ENCODE results near the gene STYK1.

Gene STYK1

DNA sequence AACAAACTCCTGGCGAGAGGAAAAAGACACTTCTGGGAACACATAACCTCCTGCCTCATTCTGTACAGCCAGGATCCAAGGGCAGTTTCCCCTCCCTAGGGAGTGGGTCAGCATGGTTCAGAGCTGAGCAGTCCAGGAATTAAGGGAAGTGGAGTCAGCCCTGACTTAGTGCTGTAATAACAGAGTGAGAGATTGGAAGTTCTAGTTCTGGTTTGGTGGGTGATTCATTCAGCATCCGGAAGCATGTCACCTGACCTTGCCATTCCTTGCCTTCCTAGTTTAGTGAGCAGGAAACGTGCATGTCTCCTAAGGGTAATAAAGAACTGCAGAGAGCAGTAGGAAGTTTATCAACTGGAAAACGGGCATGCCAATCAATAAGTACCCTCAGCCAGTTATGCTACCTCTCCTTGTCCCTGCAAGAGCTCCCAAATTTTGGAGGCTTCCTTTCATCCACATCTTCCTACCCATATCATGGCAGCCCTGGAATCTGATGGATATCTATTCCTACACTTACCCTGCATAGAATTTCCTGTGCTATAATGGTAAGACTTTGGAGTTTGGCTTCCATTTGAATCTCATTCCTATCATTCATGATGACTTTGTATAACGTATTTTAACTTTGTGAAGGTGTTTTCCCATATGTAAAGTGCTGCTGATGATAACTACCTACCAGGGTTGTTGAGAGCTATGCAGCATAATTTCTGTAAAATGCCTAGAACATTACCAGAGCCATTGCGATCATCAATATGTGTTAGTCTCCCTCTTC lies 31.9 kb downstream of the STYK1 start:
- H3K27ac ChIP-seq (ENCODE audit: low read length), result no peak overlapping the region
- H3K27me3 ChIP-seq (ENCODE audit: insufficient read depth, low read length), result no peaks in the 10 kb centered on the region

GRCh38 chr12:10638728-10639127 lies 35.1 kb downstream of the STYK1 start:
- Histone ChIP-seq H3K27me3 (ENCODE audit: insufficient read depth, low read length) (no peaks in the 10 kb centered on the region), H3K27ac (ENCODE audit: low read length) (no peak overlapping the region), H3K9me3 (ENCODE audit: insufficient read depth, low read depth, low read length) (no peaks in the 10 kb centered on the region), H3K4me3 (ENCODE audit: low read length) (no peak overlapping the region), H3K9ac (ENCODE audit: low read depth, low read length) (no peak overlapping the region), H3K36me3 (ENCODE audit: insufficient read depth, low read depth, low read length) (no peaks in the 10 kb centered on the region), H3K4me1 (ENCODE audit: insufficient read depth, low read length) (0 out of 2 replicates have a peak, but pooled peaks cover 4% of the 10 kb centered on the region)

More for the DNA sequence above, 31.9 kb downstream of the STYK1 start:
- H3K36me3 ChIP-seq (ENCODE audit: insufficient read depth, low read depth, low read length), result no peaks in the 10 kb centered on the region
- 0 out of 2 replicates have a peak, but pooled peaks cover 1% of the 10 kb centered on the region for H3K4me1 ChIP-seq (ENCODE audit: insufficient read depth, low read length)
- H3K9me3 ChIP-seq (ENCODE audit: insufficient read depth, low read depth, low read length), result peaks cover 22% of the 10 kb centered on the region
- H3K9ac ChIP-seq (ENCODE audit: low read depth, low read length), result no peak overlapping the region
- H3K4me3 ChIP-seq (ENCODE audit: low read length), result no peak overlapping the region

DNA sequence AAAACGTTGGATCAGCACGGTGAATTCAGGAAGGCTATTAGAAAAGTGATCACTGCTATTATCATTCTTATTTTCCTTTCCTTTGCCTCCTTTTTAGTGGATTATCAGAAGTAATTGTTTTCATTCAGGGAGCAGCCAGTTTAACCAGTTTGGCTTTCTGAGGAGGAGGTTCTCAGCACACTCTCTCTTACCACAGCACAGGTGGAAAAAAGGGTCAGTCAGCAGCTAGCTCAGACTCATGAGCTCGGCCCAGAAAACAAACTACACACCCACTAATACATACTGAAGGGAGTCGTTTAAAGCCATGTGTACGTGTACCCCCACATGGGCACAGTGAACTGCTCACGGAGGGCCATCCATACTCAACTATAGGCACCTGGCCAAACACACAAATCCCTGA lies 37.2 kb downstream of the STYK1 start:
- Histone ChIP-seq H3K36me3 (ENCODE audit: insufficient read depth, low read depth, low read length) (no peaks in the 10 kb centered on the region), H3K4me1 (ENCODE audit: insufficient read depth, low read length) (0 out of 2 replicates have a peak, but pooled peaks cover 4% of the 10 kb centered on the region), H3K4me3 (ENCODE audit: low read length) (no peak overlapping the region), H3K9me3 (ENCODE audit: insufficient read depth, low read depth, low read length) (no peaks in the 10 kb centered on the region), H3K9ac (ENCODE audit: low read depth, low read length) (no peak overlapping the region), H3K27ac (ENCODE audit: low read length) (no peak overlapping the region), H3K27me3 (ENCODE audit: insufficient read depth, low read length) (no peaks in the 10 kb centered on the region)

DNA sequence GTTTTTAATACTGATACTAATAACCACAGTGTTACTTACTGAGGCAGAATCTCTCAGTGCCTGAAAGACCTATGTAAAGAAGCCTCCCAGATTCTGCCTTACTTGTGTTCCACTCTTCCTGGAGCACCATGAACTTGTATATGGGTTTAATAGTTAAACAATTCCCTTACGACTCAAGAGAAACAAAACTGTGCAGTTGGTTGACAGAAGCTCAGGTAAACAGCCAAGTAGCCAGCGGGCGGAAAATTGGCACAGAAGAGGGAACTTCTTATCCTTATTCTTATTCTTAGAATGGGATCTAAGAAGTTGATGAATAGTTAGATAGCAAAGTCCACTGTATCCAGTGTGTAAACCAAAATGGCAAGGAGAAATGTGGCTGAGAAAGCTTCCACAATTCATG lies 37.7 kb downstream of the STYK1 start:
- no peaks in the 10 kb centered on the region for H3K36me3 ChIP-seq (ENCODE audit: insufficient read depth, low read depth, low read length)
- no peaks in the 10 kb centered on the region for H3K9me3 ChIP-seq (ENCODE audit: insufficient read depth, low read depth, low read length)
- H3K4me1 ChIP-seq (ENCODE audit: insufficient read depth, low read length), result 0 out of 2 replicates have a peak, but pooled peaks cover 4% of the 10 kb centered on the region
- H3K27me3 ChIP-seq (ENCODE audit: insufficient read depth, low read length), result no peaks in the 10 kb centered on the region
- H3K9ac ChIP-seq (ENCODE audit: low read depth, low read length), result no peak overlapping the region
- H3K27ac ChIP-seq (ENCODE audit: low read length), result no peak overlapping the region
- H3K4me3 ChIP-seq (ENCODE audit: low read length), result no peak overlapping the region

GRCh38 chr12:10635306-10635705 lies 38.5 kb downstream of the STYK1 start:
- H3K27ac ChIP-seq (ENCODE audit: low read length), result no peak overlapping the region
- H3K9ac ChIP-seq (ENCODE audit: low read depth, low read length), result no peak overlapping the region
- no peak overlapping the region for H3K4me3 ChIP-seq (ENCODE audit: low read length)
- H3K36me3 ChIP-seq (ENCODE audit: insufficient read depth, low read depth, low read length), result no peaks in the 10 kb centered on the region
- H3K27me3 ChIP-seq (ENCODE audit: insufficient read depth, low read length), result no peaks in the 10 kb centered on the region
- no peaks in the 10 kb centered on the region for H3K9me3 ChIP-seq (ENCODE audit: insufficient read depth, low read depth, low read length)
- H3K4me1 ChIP-seq (ENCODE audit: insufficient read depth, low read length), result 0 out of 2 replicates have a peak, but pooled peaks cover 4% of the 10 kb centered on the region

DNA sequence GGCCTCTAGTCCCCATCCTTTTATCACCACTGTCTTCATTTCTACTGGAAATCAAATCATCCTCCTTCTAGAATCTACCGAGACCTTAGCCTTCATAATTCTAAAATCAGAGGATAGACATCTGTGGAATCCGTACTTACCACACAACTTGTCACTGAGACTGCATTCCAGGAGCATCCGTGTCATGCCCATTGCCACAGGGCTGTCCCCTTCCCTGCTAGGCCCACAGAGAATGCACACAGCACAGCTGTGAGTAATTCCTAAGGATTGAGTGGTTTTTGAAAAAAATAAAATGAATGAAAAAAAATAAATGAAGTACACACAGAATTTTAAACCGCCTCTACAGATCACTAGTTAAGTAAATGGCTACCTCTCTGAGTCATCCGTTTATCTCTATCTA lies 39.4 kb downstream of the STYK1 start:
- no peak overlapping the region for H3K4me3 ChIP-seq (ENCODE audit: low read length)
- no peaks in the 10 kb centered on the region for H3K27me3 ChIP-seq (ENCODE audit: insufficient read depth, low read length)
- no peak overlapping the region for H3K27ac ChIP-seq (ENCODE audit: low read length)
- no peaks in the 10 kb centered on the region for H3K36me3 ChIP-seq (ENCODE audit: insufficient read depth, low read depth, low read length)
- 0 out of 2 replicates have a peak, but pooled peaks cover 4% of the 10 kb centered on the region for H3K4me1 ChIP-seq (ENCODE audit: insufficient read depth, low read length)
- H3K9ac ChIP-seq (ENCODE audit: low read depth, low read length), result no peak overlapping the region
- no peaks in the 10 kb centered on the region for H3K9me3 ChIP-seq (ENCODE audit: insufficient read depth, low read depth, low read length)

- no peak overlapping the region for H3K27ac ChIP-seq (ENCODE audit: low read length)
- no peak overlapping the region for H3K9ac ChIP-seq (ENCODE audit: low read depth, low read length)
- H3K4me1 ChIP-seq (ENCODE audit: insufficient read depth, low read length), result peaks cover 5% of the 10 kb centered on the region
- H3K36me3 ChIP-seq (ENCODE audit: insufficient read depth, low read depth, low read length), result no peaks in the 10 kb centered on the region
- H3K4me3 ChIP-seq (ENCODE audit: low read length), result no peak overlapping the region
- no peaks in the 10 kb centered on the region for H3K9me3 ChIP-seq (ENCODE audit: insufficient read depth, low read depth, low read length)
- H3K27me3 ChIP-seq (ENCODE audit: insufficient read depth, low read length), result no peaks in the 10 kb centered on the region
These were observed 40.3 kb downstream of the STYK1 start for GRCh38 chr12:10633541-10633940.

- no peak overlapping the region for H3K27ac ChIP-seq (ENCODE audit: low read length)
These were observed 41.6 kb downstream of the STYK1 start for GRCh38 chr12:10632226-10632625.

GRCh38 chr12:10624605-10625004 lies 49.2 kb downstream of the STYK1 start:
- H3K9me3 ChIP-seq (ENCODE audit: insufficient read depth, low read depth, low read length), result no peaks in the 10 kb centered on the region
- no peak overlapping the region for H3K4me3 ChIP-seq (ENCODE audit: low read length)
- H3K9ac ChIP-seq (ENCODE audit: low read depth, low read length), result no peak overlapping the region
- H3K4me1 ChIP-seq (ENCODE audit: insufficient read depth, low read length), result peaks cover 5% of the 10 kb centered on the region
- H3K27me3 ChIP-seq (ENCODE audit: insufficient read depth, low read length), result no peaks in the 10 kb centered on the region
- H3K27ac ChIP-seq (ENCODE audit: low read length), result no peak overlapping the region
- no peaks in the 10 kb centered on the region for H3K36me3 ChIP-seq (ENCODE audit: insufficient read depth, low read depth, low read length)

More at GRCh38 chr12:10632226-10632625, 41.6 kb downstream of the STYK1 start:
- Histone ChIP-seq H3K36me3 (ENCODE audit: insufficient read depth, low read depth, low read length) (no peaks in the 10 kb centered on the region), H3K4me3 (ENCODE audit: low read length) (no peak overlapping the region), H3K27me3 (ENCODE audit: insufficient read depth, low read length) (no peaks in the 10 kb centered on the region), H3K9ac (ENCODE audit: low read depth, low read length) (no peak overlapping the region), H3K4me1 (ENCODE audit: insufficient read depth, low read length) (peaks cover 9% of the 10 kb centered on the region), H3K9me3 (ENCODE audit: insufficient read depth, low read depth, low read length) (no peaks in the 10 kb centered on the region)

- Histone ChIP-seq H3K27ac (ENCODE audit: low read length) (no peak overlapping the region), H3K27me3 (ENCODE audit: insufficient read depth, low read length) (no peaks in the 10 kb centered on the region), H3K9me3 (ENCODE audit: insufficient read depth, low read depth, low read length) (no peaks in the 10 kb centered on the region), H3K4me3 (ENCODE audit: low read length) (no peak overlapping the region), H3K36me3 (ENCODE audit: insufficient read depth, low read depth, low read length) (no peaks in the 10 kb centered on the region), H3K4me1 (ENCODE audit: insufficient read depth, low read length) (no peaks in the 10 kb centered on the region; the same call in 1 of the 2 replicates), H3K9ac (ENCODE audit: low read depth, low read length) (no peak overlapping the region)
These were observed 50.7 kb downstream of the STYK1 start for GRCh38 chr12:10623131-10623530.

DNA sequence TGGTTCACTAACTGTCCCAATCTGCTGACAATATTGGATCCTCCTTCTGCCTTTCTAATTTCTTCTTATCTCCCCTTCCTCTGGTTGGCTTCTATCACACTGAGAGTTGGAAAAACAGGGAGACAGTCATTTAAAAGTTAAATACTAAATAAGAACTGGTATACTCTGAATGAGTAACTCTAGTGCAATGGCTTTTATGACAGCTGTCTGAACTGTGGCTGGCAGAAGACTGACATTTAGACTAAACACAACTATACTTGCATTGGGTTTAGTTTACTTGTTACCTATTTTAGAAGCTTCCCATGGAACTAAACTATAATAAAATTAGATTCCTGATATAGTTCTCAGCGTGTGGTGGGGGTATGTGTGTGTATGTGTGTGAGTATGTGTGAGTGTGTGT lies 52.6 kb downstream of the STYK1 start:
- Histone ChIP-seq H3K4me3 (ENCODE audit: low read length) (no peak overlapping the region), H3K9me3 (ENCODE audit: insufficient read depth, low read depth, low read length) (no peaks in the 10 kb centered on the region)

GRCh38 chr12:10620078-10620779 lies 53.6 kb downstream of the STYK1 start:
- no peaks in the 10 kb centered on the region for H3K36me3 ChIP-seq (ENCODE audit: insufficient read depth, low read depth, low read length)
- H3K4me1 ChIP-seq (ENCODE audit: insufficient read depth, low read length), result no peaks in the 10 kb centered on the region
- no peak overlapping the region for H3K27ac ChIP-seq (ENCODE audit: low read length)
- no peaks in the 10 kb centered on the region for H3K9me3 ChIP-seq (ENCODE audit: insufficient read depth, low read depth, low read length)
- no peak overlapping the region for H3K4me3 ChIP-seq (ENCODE audit: low read length)
- no peak overlapping the region for H3K9ac ChIP-seq (ENCODE audit: low read depth, low read length)
- no peaks in the 10 kb centered on the region for H3K27me3 ChIP-seq (ENCODE audit: insufficient read depth, low read length)

More for the DNA sequence above, 52.6 kb downstream of the STYK1 start:
- Histone ChIP-seq H3K4me1 (ENCODE audit: insufficient read depth, low read length) (no peaks in the 10 kb centered on the region), H3K36me3 (ENCODE audit: insufficient read depth, low read depth, low read length) (no peaks in the 10 kb centered on the region), H3K27me3 (ENCODE audit: insufficient read depth, low read length) (no peaks in the 10 kb centered on the region), H3K27ac (ENCODE audit: low read length) (no peak overlapping the region), H3K9ac (ENCODE audit: low read depth, low read length) (no peak overlapping the region)
